Body of pancreas (tissue), 4 donors: ENCODE data around the gene ASIC2.

Experiments used
- CTCF ChIP-seq, 7 experiments: fragments of 450-650 bp in 4 of 7; fragments of 200-600 bp in 3 of 7; sonication (generic) in 3 of 7; IDR thresholded peaks; one replicate each; pipeline ENCODE4 v1.5.1; 2016 to 2019; ENCODE audit warnings: antibody characterized with exemption in 7 of 7
- POLR2A ChIP-seq, 3 donors: fragments of 450-650 bp; IDR thresholded peaks; one replicate each; pipeline ENCODE4 v1.6.1; 2016; ENCODE audit warnings: antibody characterized with exemption in 3 of 3, mild to moderate bottlenecking in 2 of 3

- TF ChIP-seq CTCF (IDR thresholded peaks at IDR 0.05) (no peak), POLR2A (IDR thresholded peaks at IDR 0.05) (no peak)
Measured at GRCh38 chr17:33076979-33077378, 216.1 kb downstream of the ASIC2 start.
